ENCODE data around the gene OPA3. TPM values are rescaled to one million over a fixed set of nuclear protein-coding genes. Genes with fewer than 3 reads are reported as not detected.

The OPA3 gene
- total and polyA plus RNA-seq, 10 donors, result 2.8 to 18.4 (median 16.0) TPM

DNA sequence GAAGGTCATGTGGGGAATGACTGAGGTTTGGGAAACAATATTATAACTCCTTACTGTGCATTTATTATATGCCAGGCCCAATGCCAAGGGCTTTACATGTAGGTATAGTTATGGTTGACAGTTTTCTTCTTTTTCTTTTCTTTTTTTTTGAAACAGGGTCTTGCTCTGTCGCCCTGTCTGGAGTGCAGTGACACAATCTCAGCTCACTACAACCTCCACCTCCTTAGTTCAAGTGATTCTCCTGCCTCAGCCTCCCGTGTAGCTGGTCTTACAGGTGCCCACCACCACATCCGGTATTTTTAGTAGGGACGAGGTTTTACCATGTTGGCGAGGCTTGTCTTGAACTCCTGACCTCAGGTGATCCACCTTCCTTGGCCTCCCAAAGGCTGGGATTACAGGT, 101.6 kb downstream of the OPA3 start:
- intact Hi-C loops (cut with DNase I; ENCODE audit: low total_unique reads), result no loop called here
- DNase-seq, result no peak

GRCh38 chr19:45478454-45479238, 106.0 kb downstream of the OPA3 start:
- peak overlapping the region; percentile 32 to 69 (median 45) for H3K4me3 ChIP-seq
- H3K27me3 ChIP-seq (replicated peaks in 1 of 7), result peaks cover 0 to 17% (median 8%) of the 10 kb centered on the region in 7 donors
- peaks cover 4 to 43% (median 20%) of the 10 kb centered on the region in 6 donors for H3K4me1 ChIP-seq
- H3K9me3 ChIP-seq, result no peaks in the 10 kb centered on the region
- intact Hi-C loops (cut with DNase I; ENCODE audit: low total_unique reads), result loop anchor here (2.0 kb wide), 1 partner anchor 40 kb away; no protein-coding TSS in a partner anchor
- DNase-seq, result peak; percentile 94
- H3K36me3 ChIP-seq, result no peaks in the 10 kb centered on the region
- TF ChIP-seq POLR2A (IDR thresholded peaks at IDR 0.05), result peak in 2 of 3 donors; percentile 16 to 29
- peak in 2 of 3 donors; percentile 61 to 84 for TF ChIP-seq POLR2AphosphoS5 (IDR thresholded peaks at IDR 0.05)
- TF ChIP-seq, protein P1, sequence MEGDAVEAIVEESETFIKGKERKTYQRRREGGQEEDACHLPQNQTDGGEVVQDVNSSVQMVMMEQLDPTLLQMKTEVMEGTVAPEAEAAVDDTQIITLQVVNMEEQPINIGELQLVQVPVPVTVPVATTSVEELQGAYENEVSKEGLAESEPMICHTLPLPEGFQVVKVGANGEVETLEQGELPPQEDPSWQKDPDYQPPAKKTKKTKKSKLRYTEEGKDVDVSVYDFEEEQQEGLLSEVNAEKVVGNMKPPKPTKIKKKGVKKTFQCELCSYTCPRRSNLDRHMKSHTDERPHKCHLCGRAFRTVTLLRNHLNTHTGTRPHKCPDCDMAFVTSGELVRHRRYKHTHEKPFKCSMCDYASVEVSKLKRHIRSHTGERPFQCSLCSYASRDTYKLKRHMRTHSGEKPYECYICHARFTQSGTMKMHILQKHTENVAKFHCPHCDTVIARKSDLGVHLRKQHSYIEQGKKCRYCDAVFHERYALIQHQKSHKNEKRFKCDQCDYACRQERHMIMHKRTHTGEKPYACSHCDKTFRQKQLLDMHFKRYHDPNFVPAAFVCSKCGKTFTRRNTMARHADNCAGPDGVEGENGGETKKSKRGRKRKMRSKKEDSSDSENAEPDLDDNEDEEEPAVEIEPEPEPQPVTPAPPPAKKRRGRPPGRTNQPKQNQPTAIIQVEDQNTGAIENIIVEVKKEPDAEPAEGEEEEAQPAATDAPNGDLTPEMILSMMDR (IDR thresholded peaks at IDR 0.05 in 8 of 11, conservative IDR thresholded peaks at IDR 0.05 in 3 of 11), result peak; percentile 90 to 99 (median 97)
- peak overlapping the region; percentile 92 to 99 (median 96) for H3K27ac ChIP-seq
- 0% methylated on average over 39 of the region's 39 CpGs for WGBS, 5 donors

More for the DNA sequence above, 101.6 kb downstream of the OPA3 start:
- H3K27me3 ChIP-seq (replicated peaks in 1 of 7), result no peaks in the 10 kb centered on the region
- no peak overlapping the region for H3K27ac ChIP-seq
- H3K4me1 ChIP-seq, result peaks cover 4 to 33% (median 21%) of the 10 kb centered on the region in 6 donors
- TF ChIP-seq POLR2A (IDR thresholded peaks at IDR 0.05) (no peak), POLR2AphosphoS5 (IDR thresholded peaks at IDR 0.05) (no peak)
- TF ChIP-seq, protein P1 (IDR thresholded peaks at IDR 0.05 in 8 of 11, conservative IDR thresholded peaks at IDR 0.05 in 3 of 11), result no peak
- H3K36me3 ChIP-seq, result peaks cover 0 to 2% (median 0%) of the 10 kb centered on the region in 6 donors
- WGBS, 5 donors, result 72 to 91% (median 88%) methylated on average over 5 of the region's 5 CpGs
- no peak overlapping the region for H3K4me3 ChIP-seq
- no peaks in the 10 kb centered on the region for H3K9me3 ChIP-seq

- Histone ChIP-seq H3K4me1 (peaks cover 4 to 50% (median 21%) of the 10 kb centered on the region in 6 donors), H3K27me3 (replicated peaks in 1 of 7) (peaks cover 0 to 25% (median 13%) of the 10 kb centered on the region in 7 donors), H3K9me3 (no peaks in the 10 kb centered on the region), H3K36me3 (no peaks in the 10 kb centered on the region), H3K27ac (peak overlapping the region; percentile 92 to 99 (median 96)), H3K4me3 (peak overlapping the region in 7 of 8 donors; percentile 32 to 69 (median 44))
- DNase-seq, result no peak
- TF ChIP-seq POLR2A (IDR thresholded peaks at IDR 0.05), result no peak
- TF ChIP-seq POLR2AphosphoS5 (IDR thresholded peaks at IDR 0.05), result no peak
- TF ChIP-seq, protein P1 (IDR thresholded peaks at IDR 0.05 in 8 of 11, conservative IDR thresholded peaks at IDR 0.05 in 3 of 11), result no peak
- 5 to 10% (median 10%) methylated on average over 12 of the region's 12 CpGs for WGBS, 5 donors
- intact Hi-C loops (cut with DNase I; ENCODE audit: low total_unique reads), result loop anchor here (2.0 kb wide), 1 partner anchor 39 kb away; no protein-coding TSS in a partner anchor
Observed at GRCh38 chr19:45477713-45478453, 106.7 kb downstream of the OPA3 start.

Other genes starting within 250 kb of the OPA3 start
- gene KLC3, start 244.1 kb downstream of the OPA3 start, total RNA-seq, result under 1 TPM in 1 of 7 donors, not detected in 6; 0.87 TPM
- under 1 TPM; 0.05 to 0.10 (median 0.07) TPM for gene KLC3, start 244.1 kb downstream of the OPA3 start, polyA plus RNA-seq
- gene ERCC2, start 214.2 kb downstream of the OPA3 start, total RNA-seq, result 10 to 100 TPM; 12.2 to 22.1 (median 14.7) TPM
- gene ERCC2, start 214.2 kb downstream of the OPA3 start, polyA plus RNA-seq, result 10 to 100 TPM; 11.5 to 19.1 (median 17.3) TPM
- 10 to 100 TPM in 5 of 7 donors, 1 to 10 TPM in 2; 3.9 to 18.1 (median 12.5) TPM for gene PPP1R13L, start 179.7 kb downstream of the OPA3 start, total RNA-seq
- gene PPP1R13L, start 179.7 kb downstream of the OPA3 start, polyA plus RNA-seq, result 10 to 100 TPM in 1 of 3 donors, 1 to 10 TPM in 2; 7.5 to 13.2 (median 8.8) TPM
- gene POLR1G, start 178.2 kb downstream of the OPA3 start, total RNA-seq, result 1 to 10 TPM; 2.6 to 4.3 (median 3.1) TPM
- gene POLR1G, start 178.2 kb downstream of the OPA3 start, polyA plus RNA-seq, result 1 to 10 TPM; 2.1 to 4.3 (median 2.5) TPM
- gene ERCC1, start 160.9 kb downstream of the OPA3 start, total RNA-seq, result 10 to 100 TPM; 47.3 to 69.4 (median 59.7) TPM
- gene ERCC1, start 160.9 kb downstream of the OPA3 start, polyA plus RNA-seq, result 10 to 100 TPM; 45.3 to 54.6 (median 50.0) TPM
- gene FOSB, start 116.8 kb downstream of the OPA3 start, total RNA-seq, result 10 to 100 TPM in 2 of 7 donors, 1 to 10 TPM in 4, under 1 TPM in 1; 0.92 to 41.7 (median 1.6) TPM
- 1 to 10 TPM in 2 of 3 donors, under 1 TPM in 1; 0.42 to 2.2 (median 1.3) TPM for gene FOSB, start 116.8 kb downstream of the OPA3 start, polyA plus RNA-seq
- 10 to 100 TPM in 6 of 7 donors, 1 to 10 TPM in 1; 9.2 to 22.6 (median 15.1) TPM for gene RTN2, start 87.8 kb downstream of the OPA3 start, total RNA-seq
- 1 to 10 TPM; 4.9 to 7.9 (median 7.6) TPM for gene RTN2, start 87.8 kb downstream of the OPA3 start, polyA plus RNA-seq
- gene PPM1N, start 86.4 kb downstream of the OPA3 start, total RNA-seq, result 10 to 100 TPM in 2 of 7 donors, 1 to 10 TPM in 5; 6.3 to 21.4 (median 9.6) TPM
- 10 to 100 TPM in 2 of 3 donors, 1 to 10 TPM in 1; 9.5 to 13.4 (median 10.7) TPM for gene PPM1N, start 86.4 kb downstream of the OPA3 start, polyA plus RNA-seq
- gene VASP, start 77.3 kb downstream of the OPA3 start, total RNA-seq, result 100 to 1,000 TPM; 146 to 386 (median 221) TPM
- 100 to 1,000 TPM; 154 to 210 (median 161) TPM for gene VASP, start 77.3 kb downstream of the OPA3 start, polyA plus RNA-seq
- 1 to 10 TPM; 2.6 to 5.6 (median 4.2) TPM for gene GPR4, start 17.4 kb upstream of the OPA3 start, total RNA-seq
- gene GPR4, start 17.4 kb upstream of the OPA3 start, polyA plus RNA-seq, result 1 to 10 TPM in 2 of 3 donors, under 1 TPM in 1; 0.33 to 2.1 (median 1.2) TPM
- gene EML2, start 54.6 kb upstream of the OPA3 start, total RNA-seq, result 10 to 100 TPM; 30.8 to 60.6 (median 50.6) TPM
- gene EML2, start 54.6 kb upstream of the OPA3 start, polyA plus RNA-seq, result 10 to 100 TPM; 27.1 to 39.9 (median 34.8) TPM
- 1 to 10 TPM; 1.7 to 7.5 (median 3.7) TPM for gene GIPR, start 83.4 kb upstream of the OPA3 start, total RNA-seq
- gene GIPR, start 83.4 kb upstream of the OPA3 start, polyA plus RNA-seq, result 1 to 10 TPM in 1 of 3 donors, under 1 TPM in 2; 0.49 to 1.7 (median 0.83) TPM
- 100 to 1,000 TPM; 117 to 280 (median 200) TPM for gene SNRPD2, start 107.2 kb upstream of the OPA3 start, total RNA-seq
- gene SNRPD2, start 107.2 kb upstream of the OPA3 start, polyA plus RNA-seq, result 100 to 1,000 TPM; 368 to 587 (median 432) TPM
- gene QPCTL, start 107.9 kb upstream of the OPA3 start, total RNA-seq, result 10 to 100 TPM in 2 of 7 donors, 1 to 10 TPM in 5; 5.0 to 10.7 (median 8.8) TPM
- gene QPCTL, start 107.9 kb upstream of the OPA3 start, polyA plus RNA-seq, result 10 to 100 TPM in 2 of 3 donors, 1 to 10 TPM in 1; 9.5 to 10.7 (median 10.2) TPM
- gene FBXO46, start 146.1 kb upstream of the OPA3 start, total RNA-seq, result 10 to 100 TPM; 12.8 to 28.1 (median 23.6) TPM
- gene FBXO46, start 146.1 kb upstream of the OPA3 start, polyA plus RNA-seq, result 10 to 100 TPM in 2 of 3 donors, 1 to 10 TPM in 1; 8.8 to 14.4 (median 10.4) TPM
- not detected for gene MEIOSIN, start 148.6 kb upstream of the OPA3 start, total RNA-seq
- under 1 TPM in 1 of 3 donors, not detected in 2; 0.02 TPM for gene MEIOSIN, start 148.6 kb upstream of the OPA3 start, polyA plus RNA-seq
- 10 to 100 TPM in 2 of 7 donors, 1 to 10 TPM in 5; 6.5 to 13.2 (median 8.5) TPM for gene SIX5, start 184.4 kb upstream of the OPA3 start, total RNA-seq
- 1 to 10 TPM; 4.4 to 8.9 (median 5.2) TPM for gene SIX5, start 184.4 kb upstream of the OPA3 start, polyA plus RNA-seq
- gene DMPK, start 197.7 kb upstream of the OPA3 start, total RNA-seq, result 10 to 100 TPM; 22.2 to 54.6 (median 32.7) TPM
- 100 to 1,000 TPM in 1 of 3 donors, 10 to 100 TPM in 2; 17.9 to 147 (median 38.1) TPM for gene DMPK, start 197.7 kb upstream of the OPA3 start, polyA plus RNA-seq
- gene DMWD, start 208.0 kb upstream of the OPA3 start, total RNA-seq, result 10 to 100 TPM; 35.1 to 57.0 (median 48.4) TPM
- 10 to 100 TPM in 1 of 3 donors, 1 to 10 TPM in 2; 6.4 to 36.1 (median 6.7) TPM for gene DMWD, start 208.0 kb upstream of the OPA3 start, polyA plus RNA-seq
- under 1 TPM in 3 of 7 donors, not detected in 4; 0.19 to 0.41 (median 0.33) TPM for gene RSPH6A, start 230.5 kb upstream of the OPA3 start, total RNA-seq
- under 1 TPM in 1 of 3 donors, not detected in 2; 0.13 TPM for gene RSPH6A, start 230.5 kb upstream of the OPA3 start, polyA plus RNA-seq

Data from spleen (tissue), 11 donors.